H1 (cell line): ENCODE measurements around the gene SLCO4C1. TPM values are rescaled to one million over a fixed set of nuclear protein-coding genes. Genes with fewer than 3 reads are reported as not detected.
"Not testable (repeated sequence)": the region's sequence is repeated elsewhere in the genome, so short reads cannot be mapped to it uniquely, and the experiment has no call there.

Experiments used
- CTCF ChIA-PET: fragments of 300-600 bp; sonication (Branson Sonifier 250); formaldehyde crosslinking; loops from one replicate; lab custom pipeline; 2021; ENCODE audit not compliant: partially characterized antibody; lab: Charles Lee
- POLR2A ChIA-PET: fragments of 300-600 bp; sonication (Branson Sonifier 250); formaldehyde crosslinking; loops from one replicate; lab custom pipeline; 2021; ENCODE audit warnings: inconsistent platforms; ENCODE audit not compliant: partially characterized antibody; lab: Charles Lee
- DNase-seq, 2 experiments: peaks; one replicate each; pipeline versions ENCODE4 v3.0.0 to v3.0.0-alpha.2; 2010 to 2022; ENCODE audit warnings: low spot score in 2 of 2, low read depth in 1 of 2, mixed read lengths in 1 of 2
- FAIRE-seq: peaks from 2 replicates; lab custom pipeline; 2011; peaks lifted over from hg19 to GRCh38; lab: Jason Lieb, UNC
- H2AFZ ChIP-seq: 2 replicates; pipeline ENCODE4 v1.8.1; 2012; ENCODE audit warnings: low read length, inconsistent platforms
- H2AK5ac ChIP-seq: 2 replicates; pipeline ENCODE4 v1.6.1; 2013; ENCODE audit warnings: low read depth, low read length
- H2BK120ac ChIP-seq: replicated peaks from 2 replicates; pipeline ENCODE3; 2013; ENCODE audit warnings: low read depth, low read length, inconsistent platforms
- H2BK12ac ChIP-seq: 2 replicates; pipeline ENCODE4 v1.6.1; 2013; ENCODE audit warnings: low read depth, low read length
- H2BK15ac ChIP-seq: 2 replicates; pipeline ENCODE4 v1.6.1; 2013; ENCODE audit warnings: low read length
- H2BK20ac ChIP-seq: 2 replicates; pipeline ENCODE4 v1.6.1; 2013; ENCODE audit warnings: low read length
- H2BK5ac ChIP-seq: 2 replicates; pipeline ENCODE4 v1.6.1; 2013; ENCODE audit warnings: low read depth, low read length
- H3K14ac ChIP-seq: 2 replicates; pipeline ENCODE4 v1.6.1; 2013; ENCODE audit warnings: inconsistent platforms; ENCODE audit not compliant: insufficient read length
- H3K18ac ChIP-seq: 2 replicates; pipeline ENCODE4 v1.6.1; 2013; ENCODE audit warnings: low read length; ENCODE audit errors: extremely low read depth
- H3K23ac ChIP-seq: 2 replicates; pipeline ENCODE4 v1.6.1; 2013; ENCODE audit warnings: inconsistent platforms; ENCODE audit not compliant: insufficient read length
- H3K23me2 ChIP-seq: 2 replicates; pipeline ENCODE4 v1.6.1; 2013; ENCODE audit warnings: low read depth, low read length
- H3K27ac ChIP-seq: 2 replicates; pipeline ENCODE4 v1.6.1; 2011; ENCODE audit warnings: low read depth, low read length, inconsistent platforms
- H3K27me3 ChIP-seq, 4 experiments: replicated peaks in 1 of 4; 1 replicate in 1 of 4; 2 replicates in 3 of 4; pipeline versions ENCODE4 v1.6.1 to v1.8.1; 2011 to 2013; ENCODE audit warnings: low read length in 3 of 4, mild to moderate bottlenecking in 3 of 4, inconsistent platforms in 2 of 4, mixed read lengths in 2 of 4, moderate library complexity in 1 of 4; ENCODE audit not compliant: control insufficient read depth in 3 of 4, insufficient read depth in 3 of 4; ENCODE audit errors: extremely low read depth in 1 of 4
- H3K36me3 ChIP-seq, 4 experiments: 2 replicates each; pipeline versions ENCODE4 v1.6.1 to v1.8.1; 2011 to 2013; ENCODE audit warnings: mild to moderate bottlenecking in 4 of 4, low read length in 3 of 4, moderate library complexity in 2 of 4, control low read depth in 1 of 4, inconsistent platforms in 1 of 4; ENCODE audit not compliant: insufficient read depth in 4 of 4, control insufficient read depth in 2 of 4
- H3K4ac ChIP-seq: replicated peaks from 2 replicates; pipeline ENCODE3; 2013; ENCODE audit warnings: low read length, low read depth, mixed read lengths, inconsistent platforms; ENCODE audit not compliant: insufficient read length
- H3K4me1 ChIP-seq, 4 experiments: replicated peaks in 1 of 4; 1 replicate in 1 of 4; 2 replicates in 3 of 4; pipeline versions ENCODE4 v1.6.1 to v1.8.1; 2011 to 2013; ENCODE audit warnings: low read length in 3 of 4, inconsistent platforms in 2 of 4, mixed read lengths in 1 of 4; ENCODE audit not compliant: insufficient read depth in 4 of 4, control insufficient read depth in 3 of 4
- H3K4me2 ChIP-seq, 2 experiments: 2 replicates each; pipeline versions ENCODE4 v1.6.1 to v1.8.1; 2011 to 2013; ENCODE audit warnings: low read depth in 2 of 2, low read length in 2 of 2, control low read depth in 1 of 2, inconsistent platforms in 1 of 2, mild to moderate bottlenecking in 1 of 2; ENCODE audit not compliant: insufficient read depth in 1 of 2
- H3K4me3 ChIP-seq, 4 experiments: fragments of 200-600, 300-600 bp in 1 of 4; sonication (generic), shearing (Covaris generic), sonication (Bioruptor Twin) in 1 of 4; 2 replicates each; pipeline versions ENCODE4 v1.5.1 to v1.8.1; 2011 to 2016; ENCODE audit warnings: low read length in 4 of 4, low read depth in 3 of 4, control low read depth in 2 of 4, inconsistent platforms in 2 of 4, mild to moderate bottlenecking in 2 of 4, mixed read lengths in 1 of 4, moderate library complexity in 1 of 4; ENCODE audit not compliant: insufficient read depth in 2 of 4; ENCODE audit errors: extremely low read depth in 1 of 4
- H3K56ac ChIP-seq: replicated peaks from 2 replicates; pipeline ENCODE3; 2013; ENCODE audit warnings: low read depth, mild to moderate bottlenecking, mixed read lengths, low read length, inconsistent platforms; ENCODE audit not compliant: insufficient read length
- H3K79me1 ChIP-seq: 2 replicates; pipeline ENCODE4 v1.6.1; 2013; ENCODE audit warnings: low read depth, low read length, control low read depth
- H3K79me2 ChIP-seq, 2 experiments: 2 replicates each; pipeline versions ENCODE4 v1.6.1 to v1.8.1; 2012 to 2013; ENCODE audit warnings: low read length in 2 of 2, mild to moderate bottlenecking in 2 of 2, inconsistent platforms in 1 of 2; ENCODE audit not compliant: insufficient read depth in 2 of 2, control insufficient read depth in 1 of 2
- H3K9ac ChIP-seq, 4 experiments: replicated peaks in 1 of 4; 1 replicate in 1 of 4; 2 replicates in 3 of 4; pipeline versions ENCODE4 v1.6.1 to v1.8.1; 2011 to 2013; ENCODE audit warnings: low read depth in 3 of 4, low read length in 3 of 4, control low read depth in 2 of 4, mild to moderate bottlenecking in 2 of 4, moderate library complexity in 2 of 4, inconsistent platforms in 1 of 4; ENCODE audit errors: extremely low read depth in 1 of 4
- H3K9me3 ChIP-seq, 2 experiments: 2 replicates each; pipeline versions ENCODE4 v1.6.1 to v1.8.1; 2012 to 2013; ENCODE audit warnings: mild to moderate bottlenecking in 2 of 2, moderate library complexity in 2 of 2, control low read depth in 1 of 2, inconsistent platforms in 1 of 2, low read depth in 1 of 2, low read length in 1 of 2, mixed read lengths in 1 of 2; ENCODE audit not compliant: insufficient read depth in 2 of 2
- H4K20me1 ChIP-seq, 2 experiments: replicated peaks in 1 of 2; 2 replicates each; pipeline versions ENCODE3 to v1.8.1; 2011 to 2013; ENCODE audit warnings: inconsistent platforms in 2 of 2, low read length in 2 of 2, mild to moderate bottlenecking in 1 of 2; ENCODE audit not compliant: insufficient read depth in 2 of 2, control insufficient read depth in 1 of 2
- H4K5ac ChIP-seq: 2 replicates; pipeline ENCODE4 v1.6.1; 2013; ENCODE audit warnings: low read length, low read depth, mixed read lengths, inconsistent platforms; ENCODE audit not compliant: insufficient read length
- H4K8ac ChIP-seq: 2 replicates; pipeline ENCODE4 v1.8.0; 2013; ENCODE audit warnings: mild to moderate bottlenecking, moderate library complexity, low read length, inconsistent platforms; ENCODE audit not compliant: insufficient read depth; ENCODE audit errors: extremely low read depth
- H4K91ac ChIP-seq: replicated peaks from 2 replicates; pipeline ENCODE3; 2013; ENCODE audit warnings: low read length, mixed read lengths, inconsistent platforms; ENCODE audit not compliant: insufficient read length
- WGBS, 2 experiments: shearing (Covaris generic) in 1 of 2; methylation state at CpG; one replicate each; pipeline versions ENCODE4 v1.1.6 to v1.1.7; 2013 to 2015; ENCODE audit warnings: low lambda C conversion rate in 2 of 2, mixed read lengths in 2 of 2, inconsistent platforms in 1 of 2, low coverage in 1 of 2, missing lambda C conversion rate in 1 of 2; ENCODE audit not compliant: insufficient replicate concordance in 2 of 2, insufficient coverage in 1 of 2, insufficient read length in 1 of 2; ENCODE audit errors: extremely low coverage in 1 of 2, missing lambda C conversion rate in 1 of 2; 5-methylcytosine and 5-hydroxymethylcytosine counted together
- polyA plus RNA-seq, 7 experiments: library from polyadenylated mRNA; depleted of rRNA in 3 of 7; stranded (reverse) in 5 of 7; unstranded in 2 of 7; fragments of >200 nt in 5 of 7; fragments of 200-250 nt in 2 of 7; gene quantifications; 1 replicate in 5 of 7; 2 replicates in 1 of 7; 4 replicates in 1 of 7; pipeline versions ENCODE4 v1.2.1 to v1.2.3, GENCODE V29; 2011 to 2013; ENCODE audit warnings: missing spikeins in 2 of 7, mixed read lengths in 2 of 7
- total RNA-seq: library from RNA; stranded (reverse); fragmentation: NEBNext Ultra II Directional; extraction: Animal tissue kit (Norgen Biotek cat#: 25700); gene quantifications from 2 replicates; pipeline ENCODE4 v1.2.1, GENCODE V29; 2021

SLCO4C1 gene
- total and polyA plus RNA-seq, 2 of the 8 experiments (the other 6 are each of a cell fraction or from before 2014, with no cell fraction given): 1.3 to 4.9 TPM

GRCh38 chr5:102318801-102319200, 22.7 kb upstream of the SLCO4C1 start:
- H2BK15ac ChIP-seq, H3K18ac ChIP-seq, H4K5ac ChIP-seq, H3K14ac ChIP-seq, DNase-seq, H3K36me3 ChIP-seq, H3K23me2 ChIP-seq, H2BK12ac ChIP-seq, H4K91ac ChIP-seq, H2BK120ac ChIP-seq, H3K23ac ChIP-seq, H3K4me2 ChIP-seq, H2AK5ac ChIP-seq, H4K20me1 ChIP-seq, H3K4me3 ChIP-seq, H3K79me1 ChIP-seq, H3K79me2 ChIP-seq, H2BK20ac ChIP-seq, H2AFZ ChIP-seq, H3K56ac ChIP-seq, FAIRE-seq, H3K9ac ChIP-seq, H3K27me3 ChIP-seq, H3K27ac ChIP-seq, H2BK5ac ChIP-seq, H4K8ac ChIP-seq, H3K9me3 ChIP-seq, H3K4me1 ChIP-seq, H3K4ac ChIP-seq, POLR2A ChIA-PET: not testable (repeated sequence)
- 80% methylated on average over 3 of the region's 4 CpGs; no CpG with 5 or more reads in 1 of the 2 experiments for WGBS, 2 experiments
- CTCF ChIA-PET: interaction anchor here (0.6 to 2.6 kb wide), 2 partner anchors 23 to 41 kb away, joined by 4 to 7 read pairs; no protein-coding TSS in a partner anchor
